ENCODE measurements around the gene SNTB2.

DNA sequence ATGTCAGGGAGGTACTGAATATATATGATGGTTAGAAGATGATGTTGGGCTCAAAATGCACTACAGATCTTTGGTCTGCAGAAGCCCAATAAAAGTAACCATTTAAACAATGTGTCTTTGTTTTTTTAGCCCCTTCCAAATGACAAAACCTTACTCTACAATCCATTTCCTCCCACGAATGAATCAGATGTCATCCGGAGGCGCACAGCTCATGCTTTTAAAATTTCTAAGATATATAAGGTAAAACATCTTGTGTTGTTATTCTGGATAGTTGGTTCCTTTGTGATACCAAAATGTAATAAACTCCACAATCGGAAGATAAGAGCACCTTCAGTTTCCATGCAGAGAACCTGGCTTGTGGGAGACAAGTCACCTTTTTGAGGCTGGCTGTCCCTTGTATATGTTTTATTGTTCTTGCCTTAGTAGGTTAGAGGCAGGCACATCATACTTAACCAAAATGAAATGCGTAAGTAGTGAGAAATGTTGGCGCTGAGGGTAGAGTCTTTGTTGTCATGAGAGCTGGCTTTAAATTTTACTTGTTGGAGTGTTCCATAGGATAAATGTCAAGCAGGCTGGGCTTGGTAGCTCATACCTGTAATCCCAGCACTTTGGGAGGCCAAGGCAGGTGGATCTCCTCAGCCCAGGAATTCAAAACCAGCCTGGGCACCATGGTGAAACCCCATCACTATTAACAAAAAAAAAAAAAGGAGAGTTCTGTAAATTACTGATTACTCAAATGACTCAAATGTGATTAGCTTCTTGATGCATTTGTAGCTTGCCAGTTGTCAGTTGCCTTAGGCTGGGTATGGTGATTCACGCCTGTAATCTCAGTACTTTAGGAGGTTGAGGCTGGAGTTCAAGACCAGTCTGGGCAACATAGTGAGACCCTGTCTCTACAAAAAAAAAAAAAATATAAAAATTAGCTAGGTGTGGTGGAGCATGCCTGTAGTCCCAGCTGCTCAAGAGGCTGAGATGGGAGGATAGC lies 19.7 kb upstream of the SNTB2 start:
- TF ChIP-seq POLR2A (IDR thresholded peaks at IDR 0.05) (no peak), POLR2AphosphoS5 (IDR thresholded peaks at IDR 0.05) (no peak)
- TF ChIP-seq, protein P1, sequence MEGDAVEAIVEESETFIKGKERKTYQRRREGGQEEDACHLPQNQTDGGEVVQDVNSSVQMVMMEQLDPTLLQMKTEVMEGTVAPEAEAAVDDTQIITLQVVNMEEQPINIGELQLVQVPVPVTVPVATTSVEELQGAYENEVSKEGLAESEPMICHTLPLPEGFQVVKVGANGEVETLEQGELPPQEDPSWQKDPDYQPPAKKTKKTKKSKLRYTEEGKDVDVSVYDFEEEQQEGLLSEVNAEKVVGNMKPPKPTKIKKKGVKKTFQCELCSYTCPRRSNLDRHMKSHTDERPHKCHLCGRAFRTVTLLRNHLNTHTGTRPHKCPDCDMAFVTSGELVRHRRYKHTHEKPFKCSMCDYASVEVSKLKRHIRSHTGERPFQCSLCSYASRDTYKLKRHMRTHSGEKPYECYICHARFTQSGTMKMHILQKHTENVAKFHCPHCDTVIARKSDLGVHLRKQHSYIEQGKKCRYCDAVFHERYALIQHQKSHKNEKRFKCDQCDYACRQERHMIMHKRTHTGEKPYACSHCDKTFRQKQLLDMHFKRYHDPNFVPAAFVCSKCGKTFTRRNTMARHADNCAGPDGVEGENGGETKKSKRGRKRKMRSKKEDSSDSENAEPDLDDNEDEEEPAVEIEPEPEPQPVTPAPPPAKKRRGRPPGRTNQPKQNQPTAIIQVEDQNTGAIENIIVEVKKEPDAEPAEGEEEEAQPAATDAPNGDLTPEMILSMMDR (IDR thresholded peaks at IDR 0.05) = no peak

Data from prostate gland (tissue), 2 donors.